NT2/D1 (cell line): Measurements from ENCODE around the gene GRIK1.

Experiments used
- SUZ12 ChIP-seq: IDR thresholded peaks from 2 replicates; pipeline ENCODE4 v1.6.1; 2011; ENCODE audit not compliant: insufficient read length, insufficient read depth; ENCODE audit errors: extremely low read depth
- YY1 ChIP-seq: IDR thresholded peaks from 2 replicates; pipeline ENCODE4 v1.6.1; 2011; ENCODE audit not compliant: insufficient read length, insufficient read depth
- ZNF274 ChIP-seq: IDR thresholded peaks from 2 replicates; pipeline ENCODE4 v1.6.1; 2011; ENCODE audit warnings: mild to moderate bottlenecking, low read depth, low read length

DNA sequence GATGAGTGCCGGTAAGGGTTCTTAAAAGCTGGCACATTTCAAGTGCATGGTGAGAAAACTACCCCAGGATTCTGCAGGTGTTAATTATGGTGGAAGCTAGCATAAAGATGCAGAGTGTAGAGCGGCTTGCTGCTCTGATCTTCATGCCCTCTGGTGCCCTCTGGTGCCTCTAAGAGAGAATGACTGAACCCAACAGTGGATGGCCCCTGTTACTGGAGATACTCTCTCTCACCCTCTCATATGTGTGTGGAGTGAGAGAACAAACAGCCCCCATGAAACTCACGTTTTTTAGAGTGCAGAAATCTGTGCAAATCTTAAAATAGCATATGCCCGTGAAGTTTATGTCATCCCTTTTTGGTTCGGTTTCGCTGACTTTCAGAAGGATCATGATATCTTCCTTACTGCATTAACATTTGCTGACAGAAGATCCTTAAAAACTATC is 90.0 kb downstream of the GRIK1 start:
- no peak for TF ChIP-seq ZNF274
- TF ChIP-seq YY1, result no peak
- TF ChIP-seq SUZ12, result no peak
